ENCODE results near the gene CYP27C1. TPM values are rescaled to one million over a fixed set of nuclear protein-coding genes. Genes with fewer than 3 reads are reported as not detected.

Gene CYP27C1
- total RNA-seq, 4 donors from 2014 or later: 0.38 to 0.98 (median 0.51) TPM; not detected in 1

DNA sequence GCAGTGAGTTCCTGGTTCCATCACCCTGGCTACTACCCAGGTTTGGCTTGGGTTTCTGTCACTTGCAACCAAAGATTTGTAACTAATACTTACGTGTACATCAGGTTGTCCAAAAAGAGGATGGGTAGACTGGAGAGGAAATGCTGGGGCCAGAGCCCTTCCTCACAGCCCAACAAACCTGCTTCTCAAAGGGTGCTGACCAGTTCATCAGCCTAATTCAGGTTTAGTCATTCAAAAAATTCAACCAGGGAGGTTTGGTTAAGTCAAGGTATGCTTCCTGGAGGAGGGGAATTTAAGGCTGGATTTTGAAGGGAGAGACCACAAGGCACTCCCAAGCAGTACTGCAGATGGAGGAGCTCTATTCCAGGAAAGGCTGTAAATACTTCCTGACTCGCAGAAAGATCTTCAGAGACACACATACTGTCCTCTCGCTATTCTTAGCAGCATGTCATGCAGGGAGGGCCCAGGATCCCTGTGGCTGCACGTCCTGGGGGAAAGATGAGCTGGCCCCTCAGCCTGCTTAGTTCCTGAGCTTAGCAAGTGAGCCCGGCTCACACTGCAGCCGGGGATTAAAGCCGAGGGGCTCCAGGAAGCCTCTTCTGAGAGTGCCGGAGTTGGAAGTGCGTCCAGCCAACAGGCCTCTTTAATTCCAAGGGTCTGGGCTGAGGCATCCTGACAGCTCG is 73.1 kb downstream of the CYP27C1 start:
- TF ChIP-seq, protein P1, sequence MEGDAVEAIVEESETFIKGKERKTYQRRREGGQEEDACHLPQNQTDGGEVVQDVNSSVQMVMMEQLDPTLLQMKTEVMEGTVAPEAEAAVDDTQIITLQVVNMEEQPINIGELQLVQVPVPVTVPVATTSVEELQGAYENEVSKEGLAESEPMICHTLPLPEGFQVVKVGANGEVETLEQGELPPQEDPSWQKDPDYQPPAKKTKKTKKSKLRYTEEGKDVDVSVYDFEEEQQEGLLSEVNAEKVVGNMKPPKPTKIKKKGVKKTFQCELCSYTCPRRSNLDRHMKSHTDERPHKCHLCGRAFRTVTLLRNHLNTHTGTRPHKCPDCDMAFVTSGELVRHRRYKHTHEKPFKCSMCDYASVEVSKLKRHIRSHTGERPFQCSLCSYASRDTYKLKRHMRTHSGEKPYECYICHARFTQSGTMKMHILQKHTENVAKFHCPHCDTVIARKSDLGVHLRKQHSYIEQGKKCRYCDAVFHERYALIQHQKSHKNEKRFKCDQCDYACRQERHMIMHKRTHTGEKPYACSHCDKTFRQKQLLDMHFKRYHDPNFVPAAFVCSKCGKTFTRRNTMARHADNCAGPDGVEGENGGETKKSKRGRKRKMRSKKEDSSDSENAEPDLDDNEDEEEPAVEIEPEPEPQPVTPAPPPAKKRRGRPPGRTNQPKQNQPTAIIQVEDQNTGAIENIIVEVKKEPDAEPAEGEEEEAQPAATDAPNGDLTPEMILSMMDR (IDR thresholded peaks at IDR 0.05; ENCODE audit: low read depth): no peak

DNA sequence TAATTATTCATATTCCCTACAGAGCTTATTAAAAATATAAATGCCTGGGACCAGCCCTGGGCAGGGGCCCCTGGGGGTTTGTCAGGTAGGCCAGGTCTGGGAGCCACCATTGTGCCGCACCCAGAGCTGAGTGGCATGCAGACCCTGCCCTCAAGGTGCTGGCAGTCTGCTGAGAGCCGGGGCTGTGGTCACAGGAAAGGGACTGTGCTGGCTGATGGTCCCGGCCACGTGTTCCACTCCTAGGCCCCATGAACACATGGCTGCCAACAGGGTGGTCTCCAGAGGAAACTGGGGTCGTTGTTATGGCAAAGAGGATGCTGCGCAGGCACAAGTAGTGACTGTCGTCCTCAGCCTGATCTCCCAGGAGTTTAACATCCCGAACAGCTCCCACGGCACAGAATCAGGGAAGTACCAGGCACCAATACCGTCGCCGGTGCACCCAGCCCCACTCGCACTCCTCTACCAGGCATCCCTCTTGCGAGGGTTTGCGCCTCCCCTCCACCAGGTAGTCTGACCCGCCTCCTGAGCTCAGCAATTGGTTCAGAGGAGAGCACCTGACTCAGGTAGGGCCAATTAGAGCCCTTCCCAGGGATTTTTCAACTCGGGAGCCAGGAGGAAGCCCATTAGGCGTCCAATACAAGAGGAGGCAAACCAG is 73.9 kb downstream of the CYP27C1 start:
- TF ChIP-seq, protein P1 (IDR thresholded peaks at IDR 0.05; ENCODE audit: low read depth): no peak

DNA sequence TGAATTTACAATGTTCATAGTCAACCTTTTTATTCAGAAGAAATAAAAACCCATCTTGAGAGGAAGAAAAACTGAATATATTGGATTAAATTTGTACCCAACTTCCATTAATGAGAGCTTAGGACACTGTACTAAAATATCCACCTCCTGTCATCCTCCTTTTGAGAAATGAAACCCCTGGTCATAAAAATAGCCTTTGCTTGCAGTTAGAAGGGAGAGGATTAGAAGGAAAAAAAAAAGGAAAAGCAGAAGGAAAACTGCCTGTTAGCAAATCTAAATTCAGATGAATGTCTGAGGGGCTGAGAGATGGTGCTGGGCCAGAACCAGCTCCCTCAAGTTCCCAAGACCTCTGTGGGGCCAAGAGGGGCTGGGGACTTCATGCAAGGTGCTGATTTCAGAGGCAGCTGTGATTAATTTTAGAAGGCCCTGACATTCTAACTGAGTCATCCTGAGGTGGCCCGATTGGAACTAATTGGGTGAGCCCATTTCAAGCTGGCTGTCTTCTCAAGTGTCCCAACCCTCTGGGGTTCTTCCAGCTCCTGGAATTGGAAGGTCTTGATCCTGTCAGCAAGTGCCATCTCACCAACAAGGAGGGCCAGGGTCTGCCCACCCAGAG is 74.7 kb downstream of the CYP27C1 start:
- TF ChIP-seq, protein P1 (IDR thresholded peaks at IDR 0.05; ENCODE audit: low read depth): no peak

DNA sequence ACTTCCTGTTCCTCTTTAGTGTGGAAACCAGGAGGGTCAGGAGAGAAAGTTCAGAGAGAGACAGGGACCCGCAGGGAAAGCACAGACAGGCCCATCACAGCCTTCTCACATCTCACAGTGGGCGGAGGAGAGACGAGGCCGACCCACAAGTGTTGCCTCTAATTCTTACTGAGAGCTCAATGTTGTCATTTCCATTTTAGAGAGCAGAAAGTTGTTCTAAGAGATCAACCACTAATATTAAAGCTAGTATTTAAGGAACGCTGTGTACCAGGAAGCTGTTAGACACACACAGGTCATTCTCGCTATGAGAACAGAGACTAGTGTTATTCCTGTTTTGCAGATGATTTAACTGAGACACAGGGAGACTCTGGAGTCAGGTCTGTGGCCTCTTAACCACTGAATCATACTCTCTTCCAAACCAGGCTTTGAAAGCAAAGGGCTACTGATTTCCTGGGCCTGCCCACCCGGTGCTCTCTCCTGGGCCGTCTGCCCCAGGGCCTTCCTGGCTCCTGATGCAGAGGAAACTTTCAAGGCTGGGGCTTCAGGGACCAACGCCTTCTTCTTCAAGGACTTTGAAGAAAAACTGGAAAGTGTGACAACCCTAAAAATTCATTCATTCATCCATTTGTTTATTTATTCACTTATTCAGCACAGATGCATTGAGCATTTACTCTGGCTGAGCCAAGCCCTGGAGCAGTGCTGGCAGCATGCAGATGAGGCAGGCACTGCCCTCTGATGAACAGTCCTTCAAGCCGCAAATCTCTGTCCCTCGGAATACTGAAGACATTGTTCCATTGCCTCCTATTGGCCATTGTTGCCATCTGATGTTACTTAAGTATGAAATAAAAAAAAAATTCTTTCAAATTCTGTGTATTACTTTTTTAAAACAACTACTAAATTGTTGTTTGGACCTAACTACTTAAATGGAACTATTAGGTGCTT is 76.0 kb downstream of the CYP27C1 start:
- TF ChIP-seq, protein P1 (IDR thresholded peaks at IDR 0.05; ENCODE audit: low read depth): no peak

DNA sequence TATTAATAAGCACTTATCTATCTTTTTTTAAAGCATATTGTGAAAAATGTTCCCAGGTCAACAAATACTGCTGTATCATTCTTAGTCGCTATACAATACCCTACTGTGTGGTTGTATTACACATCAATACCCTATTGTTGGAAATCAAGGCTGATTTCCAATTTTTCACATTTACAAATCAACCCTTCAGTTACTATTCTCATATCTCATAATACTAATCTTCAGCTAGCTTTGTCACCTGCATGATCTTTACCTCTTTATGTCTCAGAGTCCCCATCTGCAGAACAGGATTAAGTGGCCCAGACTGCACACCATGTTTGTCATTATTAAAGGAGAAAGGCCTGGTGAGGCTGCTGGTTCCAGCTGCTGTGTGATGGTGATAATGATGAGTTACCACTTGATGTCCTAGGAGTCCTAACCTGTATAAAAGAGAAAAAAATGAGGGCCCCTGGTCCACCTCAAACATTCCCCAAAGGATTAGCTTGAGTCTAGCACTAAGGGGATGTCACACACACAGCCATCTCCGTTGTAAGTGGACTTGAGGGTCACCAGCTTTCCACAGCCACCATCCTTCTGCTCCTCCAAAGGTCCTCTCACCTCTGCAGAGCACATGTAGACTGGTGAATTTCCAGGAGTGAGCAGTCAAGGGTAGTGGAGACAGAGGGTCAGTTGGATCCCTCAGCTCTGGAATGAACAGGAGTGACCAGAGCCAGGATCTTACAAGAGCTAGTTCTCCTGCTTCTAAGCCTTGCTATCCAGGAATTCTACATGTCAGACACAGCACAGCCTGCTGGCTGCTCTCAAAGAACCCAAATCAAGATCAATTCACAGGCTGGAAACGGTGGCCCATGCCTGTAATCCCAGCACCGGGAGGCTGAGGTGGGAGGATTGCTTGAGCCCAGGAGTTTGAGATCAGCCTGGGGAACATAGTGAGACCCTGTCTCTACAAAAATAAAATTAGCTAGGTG is 77.2 kb downstream of the CYP27C1 start:
- TF ChIP-seq, protein P1 (IDR thresholded peaks at IDR 0.05; ENCODE audit: low read depth): no peak

DNA sequence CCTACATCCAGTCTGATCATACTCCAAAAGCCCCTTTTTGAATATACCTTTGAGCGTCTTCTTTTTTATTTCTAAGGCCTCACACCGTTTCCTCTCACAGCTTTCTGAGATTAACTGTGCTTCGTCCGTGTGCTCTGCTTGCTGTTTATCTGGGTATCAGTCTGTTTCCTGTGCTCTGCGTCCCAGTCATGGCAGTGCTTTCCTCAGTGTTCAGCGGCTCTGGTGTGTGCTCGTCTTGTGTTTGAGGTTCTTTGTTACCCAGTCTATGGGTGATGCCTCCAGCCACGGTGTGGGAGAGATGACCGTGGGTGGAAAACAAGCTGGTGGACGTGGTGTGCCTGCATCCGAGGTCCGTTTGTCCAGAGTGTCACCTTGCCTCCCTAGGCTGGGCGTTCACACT is 79.6 kb downstream of the CYP27C1 start:
- TF ChIP-seq, protein P1 (IDR thresholded peaks at IDR 0.05; ENCODE audit: low read depth): no peak
